Dermis microvascular lymphatic vessel endothelial cell (primary cell): ENCODE data around the gene SMARCAL1. TPM values are rescaled to one million over a fixed set of nuclear protein-coding genes. Genes with fewer than 3 reads are reported as not detected.
"Not testable (repeated sequence)": the region's sequence is repeated elsewhere in the genome, so short reads cannot be mapped to it uniquely, and the experiment has no call there.

ENCODE experiments used
- DNase-seq, 2 donors: peaks; one replicate each; pipeline versions ENCODE4 v3.0.0 to v3.0.0-alpha.2; 2010; ENCODE audit warnings: low read depth in 2 of 2
- total RNA-seq: library from RNA; depleted of rRNA; stranded (reverse); fragments of >200 nt; gene quantifications from 2 replicates; pipeline ENCODE4 v1.2.1, GENCODE V29; 2014

SMARCAL1 gene
- total RNA-seq, 1 donor from 2014 or later: 9.5 TPM

DNA sequence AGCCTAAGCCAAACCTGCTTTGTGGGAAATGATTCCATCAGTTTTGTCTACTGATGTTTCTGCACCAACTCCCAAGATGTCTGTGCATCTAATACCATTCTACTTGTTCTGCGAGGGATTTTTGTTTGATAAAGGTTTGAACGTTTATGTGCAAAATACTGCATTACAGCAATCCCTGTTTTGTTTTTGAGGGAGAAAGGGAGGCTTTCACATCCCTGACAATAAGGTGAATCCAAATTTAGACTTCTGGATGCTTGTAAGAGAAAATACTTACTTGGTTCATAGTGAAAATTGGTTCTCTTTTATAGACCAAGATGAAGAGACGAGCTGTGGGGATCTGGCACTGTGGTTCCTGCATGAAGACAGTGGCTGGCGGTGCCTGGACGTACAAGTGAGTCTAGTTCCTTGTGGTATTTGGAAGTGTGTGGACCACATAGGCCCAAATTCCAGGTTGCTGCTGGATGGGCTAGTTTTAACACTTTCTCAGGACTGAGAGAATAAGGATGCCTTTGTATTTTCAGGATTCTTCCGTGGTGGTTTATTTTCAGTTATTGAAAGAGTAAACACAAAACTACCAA, 87.4 kb downstream of the SMARCAL1 start:
- DNase-seq: no peak

DNA sequence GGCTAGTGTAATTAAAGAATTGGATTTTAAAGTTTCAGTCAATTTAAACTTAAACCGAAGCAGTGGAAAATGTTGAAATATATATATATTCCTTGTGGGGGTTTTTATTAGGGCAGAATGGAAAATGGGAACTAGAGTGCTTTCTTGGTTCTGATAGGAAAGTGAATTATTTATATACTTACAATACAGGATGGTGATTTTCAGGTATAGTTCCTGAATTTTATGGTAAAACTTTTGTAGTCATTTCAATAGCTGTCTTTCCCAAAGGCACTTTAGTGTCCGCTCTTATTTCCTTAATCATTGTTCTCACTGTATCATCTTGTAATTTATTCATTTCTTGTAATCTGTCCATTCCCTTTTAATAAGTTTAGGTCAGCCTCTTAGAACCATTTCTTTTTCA, 88.3 kb downstream of the SMARCAL1 start:
- no peak for DNase-seq

DNA sequence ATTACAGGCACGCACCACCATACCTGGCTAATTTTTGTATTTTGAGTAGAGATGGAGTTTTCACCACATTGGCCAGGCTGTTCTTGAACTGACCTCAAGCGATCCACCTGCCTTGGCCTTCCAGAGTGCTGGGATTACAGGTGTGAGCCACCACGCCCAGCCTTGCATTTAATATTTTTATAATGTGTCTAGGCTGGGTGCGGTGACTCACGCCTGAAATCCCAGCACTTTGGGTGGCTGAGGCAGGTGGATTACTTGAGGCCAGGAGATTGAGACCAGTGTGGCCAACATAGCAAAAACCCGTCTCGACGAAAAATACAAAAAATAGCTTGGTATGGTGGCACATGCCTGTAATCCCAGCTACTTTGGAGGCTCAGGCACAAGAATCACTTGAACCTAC, 89.6 kb downstream of the SMARCAL1 start:
- no peak for DNase-seq

DNA sequence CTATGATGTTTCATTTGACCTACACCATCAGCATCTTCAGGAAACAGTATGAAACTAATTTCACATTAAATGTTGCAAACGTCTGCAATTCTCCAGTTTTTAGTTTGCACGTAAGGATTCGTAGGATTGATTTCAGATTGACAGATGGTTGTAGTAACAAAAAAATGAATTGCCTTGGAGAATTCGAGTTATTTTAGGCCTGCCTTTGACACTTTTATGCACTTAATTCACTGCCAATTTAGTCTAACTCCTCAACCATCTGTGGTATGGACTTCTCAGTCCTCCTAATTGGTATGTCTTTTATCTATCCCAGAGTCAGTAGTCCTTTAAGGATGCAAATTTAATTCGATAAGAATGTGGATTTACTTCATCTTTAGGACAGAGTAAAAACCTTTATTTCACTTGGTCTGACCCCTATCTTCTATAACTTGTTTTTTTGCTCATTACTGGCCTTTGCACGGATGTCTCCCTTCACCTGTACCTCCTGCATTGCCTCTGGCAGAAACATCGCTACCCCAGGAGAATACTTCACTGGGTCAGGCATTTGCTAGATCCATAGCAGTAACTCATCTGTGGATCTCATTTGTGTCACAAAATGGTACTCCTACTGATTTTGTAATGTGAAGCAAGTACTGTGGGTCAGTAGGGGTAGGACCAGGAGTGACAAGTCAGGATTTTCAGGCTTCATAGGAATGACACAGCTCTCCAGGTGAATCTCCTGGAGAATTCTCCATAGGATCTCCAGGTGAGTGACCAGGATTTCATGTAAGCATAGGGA, 90.3 kb downstream of the SMARCAL1 start:
- DNase-seq: no peak

DNA sequence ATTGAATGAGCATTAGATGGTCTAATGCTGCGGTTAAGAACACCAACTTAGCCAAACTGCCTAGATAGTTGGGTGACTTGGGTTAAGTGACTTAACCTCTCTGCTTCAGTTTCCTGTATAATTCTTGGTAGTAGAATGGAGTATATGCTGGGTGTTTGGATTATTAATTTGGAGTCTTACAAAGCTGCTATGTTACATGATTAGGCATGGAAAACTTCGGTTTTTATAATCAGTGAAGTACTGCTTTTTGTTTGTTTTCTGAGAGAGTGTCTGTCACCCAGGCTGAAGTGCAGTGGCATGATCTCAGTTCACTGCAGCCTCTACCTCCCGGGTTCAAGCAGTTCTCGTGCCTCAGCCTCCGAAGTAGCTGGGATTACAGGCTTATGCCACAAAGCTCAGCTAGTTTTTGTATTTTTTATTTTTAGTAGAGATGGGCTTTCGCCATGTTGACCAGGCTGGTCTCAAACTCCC, 90.9 kb downstream of the SMARCAL1 start:
- DNase-seq: no peak

DNA sequence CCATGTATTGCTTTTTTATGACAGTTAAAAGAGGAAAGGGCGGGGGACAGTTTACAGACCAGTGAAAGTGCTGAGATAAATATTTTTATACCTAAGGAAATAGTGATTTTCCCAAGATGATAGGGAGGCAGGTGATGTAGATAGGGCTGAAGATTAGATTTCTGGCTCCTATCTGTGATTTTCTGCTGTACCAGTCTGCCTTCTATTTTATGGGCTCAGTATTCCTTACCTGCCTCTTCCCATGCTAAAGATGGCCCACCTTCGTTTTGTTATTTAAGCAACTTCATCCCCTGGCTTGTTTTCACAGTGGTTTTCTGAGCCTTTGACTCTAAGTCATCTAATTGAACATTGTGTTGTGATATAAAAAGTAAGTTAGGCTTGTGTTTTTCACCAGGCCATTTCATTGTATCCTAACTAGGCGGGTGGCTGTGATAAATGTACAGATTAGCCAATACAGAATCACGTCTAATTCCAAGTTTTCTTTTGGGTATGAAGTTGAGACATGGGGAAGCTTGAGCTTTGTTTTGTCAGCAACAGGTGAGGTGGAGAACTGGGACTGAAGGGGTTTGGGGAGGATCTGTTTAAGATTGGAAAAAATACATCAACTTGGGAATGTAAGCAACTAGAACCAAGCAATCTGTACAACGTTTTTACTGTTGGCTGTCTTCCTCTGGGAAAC, 91.6 kb downstream of the SMARCAL1 start:
- no peak for DNase-seq

DNA sequence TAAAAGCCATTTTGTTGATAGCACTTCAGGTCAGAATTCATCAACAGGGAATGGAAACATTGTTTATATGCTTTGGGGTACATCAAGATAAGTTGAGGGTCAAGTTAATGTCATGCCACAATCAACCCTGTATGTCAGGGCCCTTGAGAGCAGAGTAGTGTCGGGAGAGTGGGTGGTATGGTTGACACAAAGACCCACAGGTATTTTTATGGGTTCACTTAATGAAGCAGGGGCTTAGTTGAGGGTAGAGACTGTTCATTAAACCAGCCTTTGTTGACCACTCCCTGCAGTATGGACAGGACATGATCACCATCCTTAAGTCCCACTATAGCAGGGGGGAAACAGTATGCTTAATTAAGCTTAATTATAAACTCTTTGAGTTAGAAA, 92.1 kb downstream of the SMARCAL1 start:
- no peak for DNase-seq

DNA sequence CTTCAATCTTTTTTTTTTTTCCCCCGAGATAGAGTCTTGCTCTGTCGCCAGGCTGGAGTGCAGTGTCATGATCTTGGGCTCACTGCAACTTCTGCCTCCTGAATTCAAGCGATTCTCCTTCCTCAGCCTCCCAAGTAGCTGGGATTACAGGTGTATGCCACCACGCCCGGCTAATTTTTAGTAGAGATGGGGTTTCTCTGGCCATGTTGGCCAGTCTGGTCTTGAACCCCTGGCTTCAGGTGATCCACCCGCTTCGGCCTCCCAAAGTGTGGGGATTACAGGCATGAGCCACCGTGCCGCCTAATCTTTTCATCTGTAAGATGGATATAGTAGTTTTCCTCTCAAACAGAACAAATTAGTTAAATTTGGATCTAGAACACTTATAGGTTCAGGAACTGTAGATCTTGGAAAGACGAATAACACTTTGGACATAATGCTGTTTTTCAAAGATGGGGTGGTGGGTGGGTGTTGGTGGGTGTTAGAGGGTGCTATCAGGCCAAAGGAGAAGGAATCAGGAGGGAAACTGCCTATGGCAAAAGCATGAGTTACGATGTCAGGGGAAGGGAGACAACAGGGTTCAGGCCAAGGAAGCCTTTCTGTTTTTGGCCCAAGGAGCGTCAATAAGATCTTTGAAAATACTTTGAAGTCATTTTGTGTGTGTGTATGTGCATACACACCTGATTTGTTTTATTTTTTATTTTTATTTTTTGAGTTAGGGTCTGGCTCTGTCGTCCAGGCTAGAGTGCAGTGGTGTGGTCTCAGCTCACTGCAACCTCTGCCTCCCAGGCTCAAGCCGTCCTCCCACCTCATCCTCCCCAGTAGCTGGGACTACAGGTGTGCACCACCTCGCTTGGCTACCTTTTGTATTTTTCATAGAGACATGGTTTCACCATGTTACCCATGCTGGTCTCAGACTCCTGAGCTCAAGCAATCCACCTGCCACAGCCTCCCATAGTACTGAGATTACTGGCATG, 93.1 kb downstream of the SMARCAL1 start:
- no peak for DNase-seq

DNA sequence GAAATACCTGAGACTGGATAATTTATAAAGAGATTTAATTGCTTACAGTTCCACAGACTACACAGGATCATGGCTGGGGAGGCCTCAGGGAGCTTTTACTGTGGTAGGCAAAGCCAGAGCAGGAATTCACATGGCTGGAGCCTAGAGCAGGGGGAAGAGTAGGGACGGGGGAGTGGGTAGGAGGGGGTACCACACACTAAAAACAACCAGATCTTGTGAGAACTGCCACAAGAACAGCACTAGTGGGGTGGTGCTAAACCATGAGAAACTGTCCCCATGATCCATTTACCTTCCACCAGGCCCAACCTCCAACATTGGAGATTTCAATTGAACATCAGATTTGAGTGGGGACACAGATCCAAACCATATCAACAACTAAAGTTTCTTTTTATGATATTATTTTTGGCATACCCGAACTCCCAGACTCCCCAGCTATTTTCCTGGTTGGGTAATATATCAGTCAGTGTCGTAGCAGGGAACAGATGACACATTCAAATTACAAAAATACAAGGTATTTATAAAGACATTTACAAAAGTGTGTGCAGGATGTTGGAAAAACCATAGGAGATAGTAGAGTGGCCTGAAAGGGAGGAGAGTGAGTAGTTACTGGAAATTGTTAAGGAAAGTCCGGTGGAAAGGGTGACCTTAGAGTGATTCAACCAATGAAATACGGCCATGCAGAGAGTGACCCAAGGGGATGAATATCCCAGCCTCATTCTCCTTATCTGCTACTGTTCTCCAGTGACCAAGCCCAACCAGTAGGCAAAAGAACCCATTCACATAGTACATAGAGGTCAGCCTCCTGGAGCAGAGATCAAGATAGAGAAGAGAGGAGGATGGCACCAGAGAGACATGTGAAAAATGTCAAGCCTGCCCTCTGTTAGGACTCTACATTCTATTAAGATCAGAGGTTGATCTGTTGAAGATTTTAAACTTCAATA, 95.2 kb downstream of the SMARCAL1 start:
- peak in 1 of 2 donors; percentile 36 for DNase-seq

DNA sequence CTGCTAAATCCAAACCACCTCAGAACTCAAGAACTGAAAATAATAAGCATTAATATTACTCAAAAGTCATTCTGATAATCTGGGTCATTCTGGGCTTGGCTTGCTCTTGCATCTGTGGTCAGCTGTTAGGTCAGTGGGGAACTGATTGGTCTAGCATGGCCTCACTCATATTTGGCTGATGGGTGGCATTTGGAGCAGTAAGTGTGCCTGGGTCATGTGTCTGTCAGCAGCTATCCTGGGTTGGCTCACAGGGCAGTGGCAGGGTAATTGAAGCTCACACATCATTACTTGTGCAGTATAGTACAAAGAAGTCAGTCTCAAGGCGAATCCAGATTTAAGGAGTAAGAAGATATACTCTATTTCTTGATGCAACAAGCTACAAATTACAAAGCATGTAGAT, 95.9 kb downstream of the SMARCAL1 start:
- DNase-seq: no peak

DNA sequence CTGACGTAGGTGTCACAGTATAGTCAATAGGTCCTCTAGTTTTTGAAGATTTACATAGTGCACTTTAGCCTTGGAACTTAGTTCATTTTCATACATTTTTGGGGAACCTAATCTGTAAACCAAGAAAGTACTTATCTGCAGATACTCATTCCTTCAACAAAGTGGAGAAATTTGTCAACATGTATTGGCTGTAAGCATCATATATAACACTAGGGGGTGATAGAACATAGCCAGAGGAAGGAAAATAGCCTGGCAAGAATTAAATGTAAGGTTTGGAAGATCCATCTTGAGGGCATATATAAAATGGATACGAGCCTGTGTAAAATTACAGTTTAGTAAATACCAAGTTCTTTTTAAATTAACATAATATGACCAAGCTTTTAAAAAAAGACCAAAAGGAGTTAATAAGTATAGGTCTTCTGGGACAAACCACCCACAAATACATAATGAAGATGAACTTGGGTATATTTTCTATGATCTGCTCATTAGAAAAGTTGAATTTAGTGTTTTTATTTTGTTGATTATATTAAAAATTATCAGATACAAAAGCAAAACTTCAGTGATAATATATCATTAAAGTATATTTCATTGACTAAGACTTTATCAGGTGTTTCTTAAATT, 104.6 kb downstream of the SMARCAL1 start:
- peak; percentile 40 to 52 for DNase-seq

DNA sequence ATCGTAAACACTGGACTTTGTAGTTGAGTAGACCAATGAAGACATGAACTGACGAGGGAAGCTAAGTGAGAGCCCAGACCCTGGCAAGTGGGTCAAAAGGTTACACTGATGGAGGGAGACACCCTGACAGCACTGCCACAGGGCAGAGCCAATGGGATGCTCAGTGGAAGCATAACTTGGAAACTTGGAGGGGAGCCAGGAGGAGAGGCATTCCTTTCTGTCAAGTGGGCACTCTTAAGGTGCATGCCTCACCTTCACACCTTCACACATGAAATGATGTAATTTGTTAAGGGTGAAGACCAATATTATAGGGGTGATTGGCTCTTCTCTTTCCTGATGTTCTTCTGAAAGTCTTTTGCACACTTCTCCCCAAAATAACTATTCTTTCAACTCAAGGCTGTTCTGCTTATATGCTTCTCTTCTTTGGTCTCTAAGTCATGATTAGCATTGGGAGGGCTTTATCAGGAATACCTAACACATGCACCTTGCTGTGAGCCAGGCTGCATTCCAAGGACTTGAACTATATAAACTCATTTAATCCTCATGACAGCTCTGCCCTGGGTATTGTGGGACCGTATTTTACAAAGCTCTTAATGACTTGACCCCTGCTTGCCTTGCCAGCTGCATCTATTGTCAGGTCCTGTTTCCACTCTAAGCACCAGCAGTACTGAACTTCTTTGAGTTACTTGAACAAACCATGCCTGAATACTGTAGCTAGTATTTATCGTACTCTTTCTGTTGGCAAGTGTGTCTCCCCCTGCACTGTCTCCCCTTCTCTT, 105.4 kb downstream of the SMARCAL1 start:
- DNase-seq: no peak

DNA sequence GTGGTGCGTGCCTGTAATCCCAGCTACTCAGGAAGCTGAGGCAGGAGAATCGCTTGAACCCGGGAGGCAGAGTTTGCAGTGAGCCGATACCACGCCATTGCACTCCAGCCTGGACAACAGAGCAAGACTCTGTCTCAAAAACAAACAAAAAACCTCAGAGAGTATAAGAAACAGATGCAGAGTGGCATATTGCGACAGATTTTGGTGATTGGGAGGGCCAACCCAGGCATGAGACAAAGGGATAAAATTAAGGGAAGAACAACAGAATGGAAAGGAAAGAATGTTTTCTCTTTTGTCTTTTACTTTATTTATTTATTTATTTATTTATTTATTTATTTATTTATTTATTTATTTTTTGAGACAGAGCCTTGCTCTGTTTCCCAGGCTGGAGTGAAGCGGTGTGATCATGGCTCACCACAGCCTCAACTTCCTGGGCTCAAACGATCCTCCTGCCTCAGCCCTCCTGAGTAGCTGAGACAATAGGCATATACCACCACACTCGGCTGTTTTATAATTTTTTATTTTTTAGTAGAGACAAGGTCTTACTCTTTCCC, 106.4 kb downstream of the SMARCAL1 start:
- not testable (repeated sequence) for DNase-seq

DNA sequence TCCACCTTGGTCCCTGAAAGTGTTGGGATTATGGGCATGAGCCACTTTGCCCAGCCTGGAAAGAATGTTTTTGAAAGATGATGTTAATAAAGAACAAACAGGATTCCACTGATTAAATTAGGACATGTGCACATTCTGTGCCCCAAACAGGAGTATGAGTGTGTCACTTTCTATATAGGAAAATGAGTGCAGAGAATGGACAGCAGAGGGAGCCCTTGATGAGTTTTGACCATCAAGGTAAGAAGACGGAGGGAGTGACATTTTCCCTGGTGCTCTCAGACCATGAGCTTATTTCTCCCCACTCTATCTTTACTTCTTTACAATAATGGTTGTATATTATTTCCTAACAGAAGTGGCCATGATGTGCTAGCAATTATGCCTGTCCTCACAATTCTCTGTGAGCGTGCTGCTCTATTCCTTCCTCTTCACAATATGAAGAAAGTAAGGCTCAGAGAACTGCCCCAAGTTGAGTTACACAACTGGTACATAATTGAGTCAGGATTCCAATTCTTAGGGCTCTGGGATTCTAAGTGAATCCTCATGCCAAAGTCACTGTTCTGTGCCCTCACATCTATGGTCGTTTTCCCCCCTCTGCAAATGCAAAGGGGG, 107.0 kb downstream of the SMARCAL1 start:
- DNase-seq: peak; percentile 79 to 82

DNA sequence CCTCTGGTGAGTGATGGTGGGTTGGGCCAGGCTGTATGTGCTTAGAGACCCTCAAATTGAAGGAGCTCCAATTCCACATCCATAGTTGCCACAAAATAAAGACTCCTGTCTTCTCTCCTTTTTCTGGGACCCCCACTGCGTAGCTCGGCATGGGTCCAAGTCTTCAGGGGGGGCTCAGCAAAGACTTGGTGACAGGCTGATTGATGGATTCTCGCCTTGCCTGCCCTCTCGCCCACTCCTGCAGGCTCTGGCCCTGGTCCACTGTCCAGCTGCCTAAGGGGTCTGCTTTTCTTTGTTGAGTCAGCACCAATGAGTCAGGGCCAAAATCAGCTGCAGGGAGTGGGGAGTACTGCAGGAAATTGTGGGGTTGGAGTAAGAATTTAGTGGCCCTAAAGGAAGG, 107.8 kb downstream of the SMARCAL1 start:
- DNase-seq: no peak

DNA sequence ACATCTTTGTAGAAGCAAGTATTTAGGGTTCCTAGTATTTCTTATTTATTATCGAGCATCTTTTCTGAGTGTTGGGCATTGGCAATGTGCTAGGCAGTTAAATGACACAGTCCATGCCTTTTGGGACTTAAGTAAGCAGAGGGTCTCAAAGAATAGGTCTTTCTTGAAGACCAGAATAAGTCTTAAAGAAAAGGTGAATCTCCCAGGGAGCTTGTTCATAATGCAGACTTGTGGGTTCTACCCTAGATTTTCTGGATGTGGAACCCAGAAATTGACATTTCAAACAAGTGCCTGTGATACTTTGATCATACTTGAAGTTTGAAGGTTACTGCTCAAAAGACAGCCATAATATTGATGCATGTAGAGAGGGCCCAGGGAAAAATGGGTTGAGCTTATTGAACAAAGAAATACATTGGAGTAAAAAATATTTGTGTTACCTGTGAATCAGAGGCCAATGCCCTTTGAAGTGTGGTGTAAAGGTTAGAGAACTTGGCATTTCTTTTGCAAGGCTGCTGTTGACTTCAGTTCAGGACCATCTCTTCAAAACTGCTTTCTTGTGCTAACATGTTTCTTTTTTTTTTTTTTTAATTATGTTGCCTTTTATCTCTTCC, 110.7 kb downstream of the SMARCAL1 start:
- DNase-seq: no peak

DNA sequence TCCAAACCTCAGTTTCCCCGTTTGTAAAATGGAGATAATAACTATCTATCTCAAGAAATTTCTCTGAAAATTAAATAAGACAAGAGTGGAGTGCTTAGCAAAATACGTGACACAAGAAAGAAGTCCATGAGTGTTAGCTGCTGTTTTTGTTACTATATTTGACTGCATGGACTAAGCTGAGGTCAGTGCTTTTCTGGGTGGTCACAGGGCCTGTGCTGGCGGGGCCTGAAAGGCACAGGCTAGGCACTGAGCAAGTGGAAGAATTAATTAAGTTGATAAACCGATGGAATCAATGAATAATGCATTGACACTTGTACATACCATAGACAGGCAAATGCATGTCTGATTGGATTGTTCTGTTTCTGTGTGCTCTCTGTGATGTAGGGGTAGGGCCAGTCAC, 113.7 kb downstream of the SMARCAL1 start:
- no peak for DNase-seq

DNA sequence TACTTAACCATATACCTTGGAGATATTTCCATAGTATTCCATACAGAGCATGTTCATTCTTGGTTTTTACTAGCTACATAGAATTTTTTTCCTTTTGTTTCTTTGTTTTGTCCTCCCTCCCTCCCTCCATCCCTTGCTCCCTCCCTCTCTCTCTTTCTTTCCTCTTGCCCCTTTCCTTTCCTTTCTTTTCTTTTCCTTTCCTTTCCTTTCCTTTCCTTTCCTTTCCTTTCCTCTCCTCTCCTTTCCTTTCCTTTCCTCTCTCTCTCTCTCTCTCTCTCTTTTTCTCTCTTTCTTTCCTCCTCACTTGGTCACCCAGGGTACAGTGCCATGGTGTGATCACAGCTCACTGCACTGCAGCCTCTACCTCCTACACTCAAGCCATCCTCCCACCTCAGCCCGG, 114.7 kb downstream of the SMARCAL1 start:
- no peak for DNase-seq
